HepG2 (cell line): ENCODE measurements around the gene BCAS3. TPM values are rescaled to one million over a fixed set of nuclear protein-coding genes. Genes with fewer than 3 reads are reported as not detected.

Experiments
- CENPX ChIP-seq: sonication (generic); formaldehyde crosslinking; IDR thresholded peaks from 2 replicates; pipeline ENCODE4 v1.9.0; 2021; ENCODE audit warnings: mild to moderate bottlenecking, missing genetic modification reagents, moderate library complexity
- ELF3 ChIP-seq: IDR thresholded peaks from 2 replicates; pipeline ENCODE4 v1.6.1; 2016; ENCODE audit warnings: missing genetic modification reagents, missing compliant biosample characterization
- HDAC1 ChIP-seq: sonication (generic); formaldehyde crosslinking; IDR thresholded peaks from 2 replicates; pipeline ENCODE4 v1.5.1; 2020; ENCODE audit warnings: mild to moderate bottlenecking, missing genetic modification reagents
- HMG20B ChIP-seq: conservative IDR thresholded peaks from 2 replicates; pipeline ENCODE4 v1.6.1; 2016; ENCODE audit warnings: missing genetic modification reagents, missing compliant biosample characterization
- KDM6A ChIP-seq: IDR thresholded peaks from 2 replicates; pipeline ENCODE4 v1.6.1; 2016; ENCODE audit warnings: low read depth
- MAZ ChIP-seq, 2 experiments: sonication (generic) in 1 of 2; formaldehyde crosslinking in 1 of 2; IDR thresholded peaks; 2 replicates each; pipeline versions ENCODE4 v1.5.0 to v1.6.1; 2012 to 2020; ENCODE audit warnings: low read depth in 2 of 2, mild to moderate bottlenecking in 2 of 2, borderline replicate concordance in 1 of 2, improper control_type of control experiment in 1 of 2, low read length in 1 of 2, missing genetic modification reagents in 1 of 2, moderate library complexity in 1 of 2
- PHF21A ChIP-seq: sonication (generic); formaldehyde crosslinking; IDR thresholded peaks from 2 replicates; pipeline ENCODE4 v1.5.0; 2020; ENCODE audit warnings: mild to moderate bottlenecking, missing genetic modification reagents
- SPEN ChIP-seq: sonication (generic); formaldehyde crosslinking; IDR thresholded peaks from 2 replicates; pipeline ENCODE4 v1.5.1; 2020; ENCODE audit warnings: low read depth, mild to moderate bottlenecking, missing genetic modification reagents
- ZNF12 ChIP-seq: sonication (generic); formaldehyde crosslinking; IDR thresholded peaks from 2 replicates; pipeline ENCODE4 v1.5.0; 2020; ENCODE audit warnings: missing genetic modification reagents
- ZNF431 ChIP-seq: sonication (generic); formaldehyde crosslinking; IDR thresholded peaks from 2 replicates; pipeline ENCODE4 v1.9.0; 2022; ENCODE audit warnings: missing genetic modification reagents, low read depth, mild to moderate bottlenecking, borderline replicate concordance
- ZNF570 ChIP-seq: sonication (generic); formaldehyde crosslinking; IDR thresholded peaks from 2 replicates; pipeline ENCODE4 v1.4.0; 2020; ENCODE audit warnings: mild to moderate bottlenecking, missing genetic modification reagents, borderline replicate concordance
- ZNF841 ChIP-seq: sonication (generic); formaldehyde crosslinking; IDR thresholded peaks from 2 replicates; pipeline ENCODE4 v1.8.1; 2023; ENCODE audit warnings: missing genetic modification reagents, borderline replicate concordance
- ZSCAN30 ChIP-seq: sonication (generic); formaldehyde crosslinking; IDR thresholded peaks from 2 replicates; pipeline ENCODE4 v1.5.0; 2020; ENCODE audit warnings: mild to moderate bottlenecking, missing genetic modification reagents
- polyA plus RNA-seq, 8 experiments: library from polyadenylated mRNA; depleted of rRNA in 3 of 8; stranded (reverse) in 7 of 8; unstranded in 1 of 8; fragments of >200 nt; fragmentation: Illumina TruSeq in 4 of 8; extraction: Trizol in 4 of 8; gene quantifications; 2 replicates each; pipeline versions ENCODE4 v1.2.1 to v1.2.3, GENCODE V29; 2011 to 2016; ENCODE audit warnings: low read depth in 4 of 8, missing spikeins in 1 of 8, mixed read lengths in 1 of 8; ENCODE audit not compliant: insufficient read depth in 1 of 8
- total RNA-seq, 5 experiments: library from RNA; depleted of rRNA; stranded (reverse); fragments of >200 nt; fragmentation: Illumina TruSeq; extraction: Trizol; gene quantifications; 2 replicates each; pipeline ENCODE4 v1.2.3, GENCODE V29; 2016; ENCODE audit warnings: low read depth in 1 of 5
- TF ChIP-seq, protein P1 (sequence below): IDR thresholded peaks from 2 replicates; pipeline ENCODE4 v1.6.1; 2016
- TF ChIP-seq, protein P2 (sequence below): conservative IDR thresholded peaks from 2 replicates; pipeline ENCODE4 v1.6.1; 2018; ENCODE audit warnings: missing genetic modification reagents
- TF ChIP-seq, protein P3 (sequence below): sonication (generic); formaldehyde crosslinking; IDR thresholded peaks from 2 replicates; pipeline ENCODE4 v1.9.0; 2021; ENCODE audit warnings: missing genetic modification reagents, borderline replicate concordance
- TF ChIP-seq, protein P4 (sequence below): sonication (generic); formaldehyde crosslinking; IDR thresholded peaks from 2 replicates; pipeline ENCODE4 v1.8.0; 2022; ENCODE audit warnings: low read depth, missing genetic modification reagents
- TF ChIP-seq, protein P5 (sequence below): sonication (generic); formaldehyde crosslinking; IDR thresholded peaks from 2 replicates; pipeline ENCODE4 v1.5.0; 2020; ENCODE audit warnings: mild to moderate bottlenecking, low read depth, missing genetic modification reagents, borderline replicate concordance

BCAS3 gene
- total and polyA plus RNA-seq, 2 of the 13 experiments (the other 11 are each of a cell fraction or from before 2014, with no cell fraction given), result 10.7 to 11.2 TPM

DNA sequence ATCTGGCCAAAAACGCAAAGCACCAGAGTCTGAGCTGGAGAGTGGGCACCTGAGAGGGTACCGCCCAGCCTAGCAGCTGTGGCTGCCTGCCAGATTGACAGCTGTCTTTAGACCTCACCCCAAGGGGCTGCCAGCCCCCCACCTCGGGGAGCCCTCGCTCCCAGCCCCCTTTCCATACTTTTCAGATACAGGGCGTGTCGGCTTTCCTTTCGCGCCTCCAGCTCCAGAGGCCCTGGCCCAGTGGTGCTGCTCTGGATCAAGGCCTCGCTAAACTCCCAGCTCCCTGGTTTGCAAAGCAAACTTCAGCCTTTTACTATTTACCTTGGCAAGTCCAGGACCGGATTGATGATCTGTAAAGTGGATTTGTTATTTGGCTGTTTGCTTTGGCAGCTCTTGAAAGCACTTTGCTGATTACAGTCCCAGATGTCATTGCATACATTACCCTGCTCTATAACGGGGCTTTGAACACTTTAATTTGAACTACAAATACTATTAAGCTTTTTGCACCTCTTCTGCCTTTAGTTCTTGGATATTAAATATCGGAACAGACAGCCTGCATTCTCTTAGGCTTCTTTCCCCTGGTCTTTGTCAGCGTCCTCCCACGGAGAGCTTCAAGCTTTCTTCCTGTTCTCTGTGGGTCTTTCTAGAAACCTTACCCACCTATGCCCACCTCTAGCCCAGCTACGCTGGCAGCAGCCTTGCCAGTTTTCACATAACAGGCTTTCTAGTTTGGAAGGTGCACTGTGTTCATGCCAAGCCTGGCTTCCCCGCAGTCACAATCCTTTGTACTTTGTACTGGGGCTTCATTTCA is 658.4 kb downstream of the BCAS3 start (continued):
- TF ChIP-seq PHF21A (peak; percentile 87), CENPX (CRISPR knock-in tag) (no peak), KDM6A (peak; percentile 86; the same call in 1 of the 2 replicates), ELF3 (CRISPR knock-in tag) (peak; percentile 85), ZNF12 (CRISPR knock-in tag) (peak; percentile 82; the same call in 1 of the 2 replicates), ZNF431 (CRISPR knock-in tag) (no peak; the same call in 1 of the 2 replicates), ZSCAN30 (CRISPR knock-in tag) (0 out of 2 replicates have a peak, but pooled peaks have one; percentile 62), HDAC1 (CRISPR knock-in tag) (peak; percentile 97), ZNF841 (CRISPR knock-in tag) (no peak), MAZ (IDR thresholded peaks at IDR 0.05; ENCODE audit: borderline replicate concordance, low read depth, low read length) (no peak), MAZ (CRISPR knock-in tag; IDR thresholded peaks at IDR 0.05; ENCODE audit: low read depth) (no peak), HMG20B (peak; percentile 99), SPEN (CRISPR knock-in tag) (peak; percentile 75), ZNF570 (CRISPR knock-in tag) (peak; percentile 63; the same call in 1 of the 2 replicates)
- TF ChIP-seq, protein P1, sequence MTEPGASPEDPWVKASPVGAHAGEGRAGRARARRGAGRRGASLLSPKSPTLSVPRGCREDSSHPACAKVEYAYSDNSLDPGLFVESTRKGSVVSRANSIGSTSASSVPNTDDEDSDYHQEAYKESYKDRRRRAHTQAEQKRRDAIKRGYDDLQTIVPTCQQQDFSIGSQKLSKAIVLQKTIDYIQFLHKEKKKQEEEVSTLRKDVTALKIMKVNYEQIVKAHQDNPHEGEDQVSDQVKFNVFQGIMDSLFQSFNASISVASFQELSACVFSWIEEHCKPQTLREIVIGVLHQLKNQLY (CRISPR knock-in tag), result peak; percentile 83
- TF ChIP-seq, protein P2, sequence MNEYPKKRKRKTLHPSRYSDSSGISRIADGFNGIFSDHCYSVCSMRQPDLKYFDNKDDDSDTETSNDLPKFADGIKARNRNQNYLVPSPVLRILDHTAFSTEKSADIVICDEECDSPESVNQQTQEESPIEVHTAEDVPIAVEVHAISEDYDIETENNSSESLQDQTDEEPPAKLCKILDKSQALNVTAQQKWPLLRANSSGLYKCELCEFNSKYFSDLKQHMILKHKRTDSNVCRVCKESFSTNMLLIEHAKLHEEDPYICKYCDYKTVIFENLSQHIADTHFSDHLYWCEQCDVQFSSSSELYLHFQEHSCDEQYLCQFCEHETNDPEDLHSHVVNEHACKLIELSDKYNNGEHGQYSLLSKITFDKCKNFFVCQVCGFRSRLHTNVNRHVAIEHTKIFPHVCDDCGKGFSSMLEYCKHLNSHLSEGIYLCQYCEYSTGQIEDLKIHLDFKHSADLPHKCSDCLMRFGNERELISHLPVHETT (CRISPR knock-in tag), result peak; percentile 43; the same call in 1 of the 2 replicates
- TF ChIP-seq, protein P3, sequence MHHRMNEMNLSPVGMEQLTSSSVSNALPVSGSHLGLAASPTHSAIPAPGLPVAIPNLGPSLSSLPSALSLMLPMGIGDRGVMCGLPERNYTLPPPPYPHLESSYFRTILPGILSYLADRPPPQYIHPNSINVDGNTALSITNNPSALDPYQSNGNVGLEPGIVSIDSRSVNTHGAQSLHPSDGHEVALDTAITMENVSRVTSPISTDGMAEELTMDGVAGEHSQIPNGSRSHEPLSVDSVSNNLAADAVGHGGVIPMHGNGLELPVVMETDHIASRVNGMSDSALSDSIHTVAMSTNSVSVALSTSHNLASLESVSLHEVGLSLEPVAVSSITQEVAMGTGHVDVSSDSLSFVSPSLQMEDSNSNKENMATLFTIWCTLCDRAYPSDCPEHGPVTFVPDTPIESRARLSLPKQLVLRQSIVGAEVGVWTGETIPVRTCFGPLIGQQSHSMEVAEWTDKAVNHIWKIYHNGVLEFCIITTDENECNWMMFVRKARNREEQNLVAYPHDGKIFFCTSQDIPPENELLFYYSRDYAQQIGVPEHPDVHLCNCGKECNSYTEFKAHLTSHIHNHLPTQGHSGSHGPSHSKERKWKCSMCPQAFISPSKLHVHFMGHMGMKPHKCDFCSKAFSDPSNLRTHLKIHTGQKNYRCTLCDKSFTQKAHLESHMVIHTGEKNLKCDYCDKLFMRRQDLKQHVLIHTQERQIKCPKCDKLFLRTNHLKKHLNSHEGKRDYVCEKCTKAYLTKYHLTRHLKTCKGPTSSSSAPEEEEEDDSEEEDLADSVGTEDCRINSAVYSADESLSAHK (CRISPR knock-in tag), result no peak
- TF ChIP-seq, protein P4, sequence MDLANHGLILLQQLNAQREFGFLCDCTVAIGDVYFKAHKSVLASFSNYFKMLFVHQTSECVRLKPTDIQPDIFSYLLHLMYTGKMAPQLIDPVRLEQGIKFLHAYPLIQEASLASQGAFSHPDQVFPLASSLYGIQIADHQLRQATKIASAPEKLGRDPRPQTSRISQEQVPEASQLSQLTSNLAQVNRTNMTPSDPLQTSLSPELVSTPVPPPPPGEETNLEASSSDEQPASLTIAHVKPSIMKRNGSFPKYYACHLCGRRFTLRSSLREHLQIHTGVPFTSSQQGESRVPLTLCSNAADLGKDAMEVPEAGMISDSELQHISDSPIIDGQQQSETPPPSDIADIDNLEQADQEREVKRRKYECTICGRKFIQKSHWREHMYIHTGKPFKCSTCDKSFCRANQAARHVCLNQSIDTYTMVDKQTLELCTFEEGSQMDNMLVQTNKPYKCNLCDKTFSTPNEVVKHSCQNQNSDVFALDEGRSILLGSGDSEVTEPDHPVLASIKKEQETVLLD (CRISPR knock-in tag), result no peak
- TF ChIP-seq, protein P5, sequence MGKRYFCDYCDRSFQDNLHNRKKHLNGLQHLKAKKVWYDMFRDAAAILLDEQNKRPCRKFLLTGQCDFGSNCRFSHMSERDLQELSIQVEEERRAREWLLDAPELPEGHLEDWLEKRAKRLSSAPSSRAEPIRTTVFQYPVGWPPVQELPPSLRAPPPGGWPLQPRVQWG, result no peak
